Liver (tissue), 3 donors: ENCODE results near the gene BRD2.

Source experiments
- CTCF ChIP-seq: fragments of 150-350 bp; IDR thresholded peaks from 2 replicates; pipeline ENCODE4 v1.5.1; 2017; ENCODE audit warnings: improper control_type of control experiment, low read depth, low read length; ENCODE audit not compliant: missing input control
- GABPA ChIP-seq, 2 donors: IDR thresholded peaks in 1 of 2; conservative IDR thresholded peaks in 1 of 2; 2 replicates each; pipeline ENCODE4 v1.6.1; 2016; ENCODE audit warnings: antibody characterized with exemption in 2 of 2, mild to moderate bottlenecking in 1 of 2, moderate library complexity in 1 of 2
- HNF4G ChIP-seq: IDR thresholded peaks from 2 replicates; pipeline ENCODE4 v1.6.1; 2016; ENCODE audit warnings: antibody characterized with exemption
- ZBTB33 ChIP-seq: IDR thresholded peaks from 2 replicates; pipeline ENCODE4 v1.6.1; 2016; ENCODE audit warnings: antibody characterized with exemption
- donor health status: healthy.
- donor health status: healthy.

- TF ChIP-seq HNF4G, result no peak
- no peak for TF ChIP-seq CTCF
- no peak for TF ChIP-seq ZBTB33
- no peak for TF ChIP-seq GABPA (IDR thresholded peaks at IDR 0.05 in 1 of 2, conservative IDR thresholded peaks at IDR 0.05 in 1 of 2)
These were observed 39.5 kb downstream of the BRD2 start for GRCh38 chr6:33007831-33008400.
